Measurements from ENCODE around the gene CNBD2.

DNA sequence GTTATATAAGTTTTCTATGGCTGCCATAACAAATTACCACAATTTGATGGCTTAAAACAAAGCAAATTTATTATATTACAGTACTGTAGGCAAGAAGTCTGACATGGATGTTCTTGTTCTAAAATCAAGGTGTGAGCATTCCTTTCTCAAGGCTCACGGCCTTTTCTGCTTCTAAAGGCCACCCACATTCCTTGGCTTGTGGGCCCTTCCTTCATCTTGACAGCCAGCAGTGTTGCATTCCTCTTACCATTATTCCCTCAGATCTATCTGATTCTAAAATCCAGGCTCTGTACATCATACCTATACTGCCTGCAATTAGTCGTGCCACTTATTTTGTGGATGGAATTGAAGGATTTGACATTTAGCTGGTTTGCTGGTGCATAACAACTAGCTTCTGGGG, 3.6 kb downstream of the CNBD2 start:
- TF ChIP-seq EP300 (IDR thresholded peaks at IDR 0.05) (no peak), CTCF (IDR thresholded peaks at IDR 0.05) (no peak), POLR2A (IDR thresholded peaks at IDR 0.05) (no peak)
